Epidermal melanocyte (primary cell): ENCODE measurements around the gene NRXN3.

Experiments
- DNase-seq: peaks from one replicate; pipeline ENCODE4 v3.0.0; 2011; ENCODE audit warnings: low spot score; ENCODE audit not compliant: insufficient read length

The NRXN3 gene

DNA sequence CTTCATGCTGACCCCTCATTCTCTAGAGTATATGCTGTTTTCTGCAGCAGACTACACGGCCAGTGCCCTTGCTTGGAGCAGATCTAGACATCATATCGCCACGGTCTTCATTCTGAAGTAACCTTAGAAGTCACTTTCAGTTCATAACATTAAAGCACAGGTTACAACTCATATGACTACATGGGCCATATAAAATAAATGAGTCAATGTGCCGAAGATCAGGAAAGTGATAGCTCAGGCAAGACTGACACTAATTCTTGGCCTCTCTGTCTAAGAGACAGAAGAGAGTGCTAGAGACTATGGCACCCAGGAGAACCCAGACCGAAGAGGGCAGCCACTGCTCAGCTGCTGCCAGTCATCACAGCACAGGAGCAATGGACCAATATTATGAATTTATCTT lies 1431.4 kb downstream of the NRXN3 start:
- DNase-seq: no peak

DNA sequence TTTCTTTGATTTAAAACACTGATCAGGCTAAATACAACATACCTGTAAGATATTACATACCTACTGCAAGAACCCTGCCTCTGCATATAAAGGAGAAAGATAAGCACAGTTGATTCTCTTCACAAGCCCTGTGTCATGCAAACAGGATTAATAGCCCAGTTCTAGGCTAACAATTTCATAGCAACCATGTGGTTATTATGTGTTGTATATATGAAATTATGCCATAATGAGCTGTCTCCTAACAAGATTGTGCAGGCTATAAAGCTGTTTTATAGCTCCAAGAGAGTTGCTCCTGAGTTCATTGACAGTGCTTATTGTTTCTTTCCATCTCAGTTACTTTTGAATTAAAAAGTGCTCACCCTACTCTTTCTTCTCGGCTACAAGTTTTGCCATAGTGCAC lies 1431.9 kb downstream of the NRXN3 start:
- DNase-seq: no peak

DNA sequence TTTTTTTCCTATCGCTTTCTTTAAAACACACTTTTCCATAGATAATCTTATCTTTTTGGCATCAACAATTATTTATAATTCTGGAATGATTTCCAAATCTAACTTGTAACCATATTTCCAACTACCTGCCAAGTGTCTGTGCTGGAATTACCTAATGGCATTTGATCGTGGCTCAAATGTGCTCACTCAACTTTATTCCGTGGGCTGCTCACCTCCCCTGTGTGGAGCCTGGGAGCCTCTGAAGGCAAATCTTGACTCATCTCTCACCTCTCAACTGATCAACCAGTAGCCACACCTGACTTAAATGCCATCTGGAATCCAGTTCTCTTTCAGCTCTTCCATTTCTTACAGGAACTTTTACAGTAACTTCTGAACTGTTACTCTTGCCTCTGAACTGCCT lies 1432.6 kb downstream of the NRXN3 start:
- no peak for DNase-seq

DNA sequence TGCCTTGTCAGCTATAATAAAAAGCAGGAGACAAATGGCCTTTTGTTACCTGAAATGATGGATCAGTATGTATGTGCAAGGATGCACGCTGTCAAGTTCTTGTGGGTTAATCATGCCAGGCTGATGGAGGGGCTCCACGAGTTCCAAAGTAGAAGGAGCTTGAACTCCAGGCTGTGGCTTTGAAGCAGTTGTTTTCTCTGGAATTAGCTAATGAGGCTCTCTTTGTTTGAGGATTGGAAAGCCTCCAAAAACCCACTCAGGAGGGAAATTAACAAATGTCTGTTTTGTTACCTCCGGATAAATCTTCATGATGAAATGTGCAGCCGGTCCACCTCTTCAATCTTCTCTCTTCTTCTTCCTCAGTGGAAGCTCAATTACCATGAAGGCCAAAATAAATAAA lies 1435.7 kb downstream of the NRXN3 start:
- DNase-seq: no peak

DNA sequence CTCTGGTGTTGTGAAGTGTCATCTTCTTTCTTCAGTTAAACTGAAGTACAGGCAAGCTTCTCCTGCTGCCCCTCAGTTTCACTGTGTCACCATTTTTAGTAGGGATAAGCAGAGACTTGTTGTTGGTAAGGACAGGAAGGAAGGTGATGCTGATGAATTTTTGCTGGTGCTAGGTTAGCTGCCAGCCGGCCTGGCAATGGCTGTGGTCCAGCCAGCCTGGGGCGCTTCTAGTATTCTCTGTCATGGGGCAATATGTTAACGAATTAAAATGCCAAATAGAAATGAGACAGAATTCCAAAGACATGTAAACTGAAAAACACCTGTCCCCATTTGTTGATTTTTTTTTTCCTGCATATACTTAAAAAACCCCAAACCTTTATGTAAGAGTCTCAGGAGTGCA lies 1438.3 kb downstream of the NRXN3 start:
- no peak for DNase-seq

DNA sequence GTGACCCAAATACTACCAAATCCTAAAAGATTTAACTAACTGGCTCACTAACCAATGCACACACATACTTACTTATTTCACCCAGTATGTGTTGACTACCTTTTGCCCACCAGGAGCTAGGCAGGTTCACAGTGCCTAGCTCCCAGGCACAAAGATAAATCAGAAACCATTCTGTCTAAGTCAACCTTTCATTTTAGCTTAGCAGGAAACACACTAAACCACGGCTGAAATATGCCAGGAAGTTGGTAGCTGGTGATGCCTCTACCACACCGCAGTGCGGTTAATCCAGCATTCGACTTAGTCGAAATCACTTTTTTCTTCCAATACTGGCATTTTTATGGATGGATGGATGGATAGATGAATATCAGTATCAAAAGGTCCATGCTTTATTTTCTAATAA lies 1443.5 kb downstream of the NRXN3 start:
- no peak for DNase-seq

DNA sequence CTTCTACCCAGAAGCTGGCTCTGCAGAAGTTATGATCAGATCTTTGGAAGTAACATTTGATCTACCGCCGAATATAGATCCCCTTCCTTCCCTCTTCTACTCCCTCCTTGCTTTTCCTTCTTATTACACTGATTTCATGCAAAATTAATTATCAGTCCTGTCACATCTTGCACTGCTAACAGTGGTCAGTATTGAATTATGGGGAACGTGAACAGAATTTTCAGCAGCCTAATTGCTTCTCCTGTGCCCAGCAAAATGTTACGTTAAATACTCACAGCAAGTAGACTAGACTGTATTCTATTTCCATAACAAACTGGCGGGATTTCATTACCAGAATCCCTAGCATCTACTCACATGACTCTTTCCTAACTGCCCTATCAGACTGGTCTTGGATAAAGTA lies 1444.3 kb downstream of the NRXN3 start:
- no peak for DNase-seq

DNA sequence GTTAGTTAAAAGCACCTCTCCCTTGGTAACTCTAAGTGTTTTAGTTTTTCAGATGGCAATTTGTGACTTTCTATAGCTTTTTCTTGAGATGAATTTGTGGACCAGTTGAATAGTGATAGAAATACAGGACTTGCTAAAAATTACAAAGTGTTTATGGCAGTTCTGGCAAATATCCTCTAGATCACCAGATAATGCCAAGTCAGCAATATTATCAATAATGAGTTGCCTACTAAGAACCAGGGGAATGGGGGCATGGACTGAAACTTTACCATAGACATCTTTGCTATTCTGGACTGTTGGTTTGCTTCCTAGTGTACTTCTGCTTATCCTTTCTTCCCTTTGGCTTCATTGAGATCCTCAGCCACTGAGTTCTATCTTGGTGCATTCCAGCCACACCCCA lies 1456.9 kb downstream of the NRXN3 start:
- DNase-seq: no peak

DNA sequence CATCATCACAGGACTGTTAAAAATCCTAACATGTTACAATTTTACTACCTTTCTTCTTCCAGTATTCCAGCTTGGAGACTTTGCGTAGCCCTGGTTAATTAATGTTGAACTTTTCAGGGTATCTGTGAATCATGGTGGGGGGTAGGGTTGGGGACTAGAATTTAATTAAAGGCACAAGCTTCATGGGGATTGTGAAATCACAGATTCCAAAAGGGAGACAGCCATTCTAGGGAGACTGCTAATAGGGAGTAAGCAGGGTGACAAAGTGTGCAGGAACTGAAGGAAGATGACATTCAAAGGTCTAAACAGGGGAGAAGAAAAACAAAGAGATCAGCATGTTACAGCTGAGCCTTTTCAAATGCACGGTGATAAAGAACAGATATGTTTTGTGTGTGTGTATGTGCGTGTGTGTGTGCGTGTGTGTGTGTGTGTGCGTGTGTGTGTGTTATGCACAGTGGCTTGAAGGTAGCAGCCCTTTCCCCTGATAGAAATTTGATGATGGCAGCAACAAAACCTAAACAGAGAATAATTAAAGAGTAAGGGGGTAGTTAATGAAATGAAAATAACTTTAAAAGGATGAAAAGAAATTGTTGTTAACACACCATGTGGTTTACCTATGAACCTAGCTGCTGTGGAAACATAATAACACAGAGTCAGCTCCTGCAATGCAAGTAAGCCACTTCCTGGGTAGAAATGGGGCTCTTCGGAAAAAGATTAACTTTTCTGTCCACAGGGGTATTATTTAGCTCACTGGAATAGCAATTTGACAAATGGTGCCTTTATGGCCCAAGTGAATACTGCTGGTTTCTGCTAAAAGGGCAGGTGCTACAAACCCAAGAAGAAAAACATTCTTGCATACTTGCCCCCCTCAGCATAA lies 1459.5 kb downstream of the NRXN3 start:
- no peak for DNase-seq

DNA sequence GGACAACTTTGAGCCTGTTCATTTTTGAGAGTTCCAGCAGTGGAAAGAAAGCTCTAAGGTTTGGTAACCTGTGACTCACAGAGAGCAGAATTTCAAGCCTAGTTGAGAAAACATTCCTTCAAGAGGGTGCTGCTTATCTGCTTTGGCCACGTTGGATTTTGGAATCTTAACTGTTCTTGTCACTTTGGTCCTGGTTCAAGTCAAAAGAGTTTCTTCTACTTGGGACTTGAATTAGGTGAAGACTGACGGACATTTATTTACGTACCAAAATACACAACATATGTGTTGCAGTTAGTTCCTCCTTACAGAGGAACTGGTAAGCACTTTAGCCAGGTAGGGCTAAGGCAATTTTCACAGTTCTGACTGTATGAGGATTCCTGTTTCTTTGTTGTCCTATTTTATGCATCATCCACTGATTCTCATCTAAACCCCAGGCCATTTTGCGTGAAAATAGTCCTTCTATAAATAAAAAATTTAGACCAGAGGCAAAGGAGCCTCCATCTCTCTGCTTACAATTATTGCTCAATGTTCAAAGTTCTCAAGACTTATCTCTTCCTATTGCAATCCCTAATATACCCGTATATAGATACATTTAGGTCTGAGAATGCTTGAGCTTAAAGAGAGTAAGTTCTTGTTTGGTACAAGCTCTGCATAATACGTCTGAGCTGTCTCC lies 1460.3 kb downstream of the NRXN3 start:
- no peak for DNase-seq

DNA sequence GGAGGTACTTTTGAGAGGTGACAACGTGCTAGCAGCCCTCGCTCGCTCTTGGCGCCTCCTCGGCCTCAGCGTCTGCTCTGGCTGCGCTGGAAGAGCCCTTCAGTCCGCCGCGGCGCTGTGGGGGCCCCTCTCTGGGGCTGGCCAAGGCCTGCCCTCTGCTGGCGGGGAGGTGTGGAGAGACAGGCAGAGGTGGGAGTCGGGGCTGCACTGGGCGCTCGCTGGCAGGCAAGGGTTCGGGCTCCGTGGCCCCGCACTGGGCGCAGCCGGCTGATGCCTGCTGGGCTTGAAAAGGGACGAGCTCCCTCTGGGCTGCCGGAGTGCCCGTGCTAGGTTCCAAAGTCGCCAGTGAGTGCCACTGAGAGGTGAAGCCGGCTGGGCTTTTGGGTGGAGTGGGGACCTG lies 1461.1 kb downstream of the NRXN3 start:
- no peak for DNase-seq

DNA sequence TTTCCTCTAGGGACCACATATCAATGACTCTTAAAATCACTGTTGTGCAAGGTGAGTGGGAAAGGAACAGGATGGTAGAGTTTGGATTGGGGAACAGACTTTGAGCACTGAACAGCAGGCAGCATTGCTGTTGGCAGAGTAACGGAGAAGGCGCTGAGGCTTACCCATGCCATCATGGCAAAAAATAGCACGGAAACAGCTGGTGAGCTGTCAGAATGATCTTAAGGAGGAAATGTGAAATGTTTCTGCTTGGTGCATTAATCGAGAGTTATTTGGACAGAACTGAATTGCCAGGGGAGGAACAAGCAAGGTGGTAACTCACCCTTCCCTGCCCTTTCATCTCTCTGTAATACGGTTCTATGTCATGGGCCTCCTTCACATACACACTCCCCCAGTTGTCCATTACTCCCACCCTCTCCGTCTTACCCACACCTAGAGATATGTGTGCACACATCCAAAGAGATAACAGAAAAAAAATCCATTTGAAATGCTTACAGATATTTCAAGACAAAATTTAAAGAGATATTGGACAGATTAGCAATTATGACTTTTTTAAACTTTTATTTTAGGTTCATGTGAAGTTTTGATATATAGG lies 1468.6 kb downstream of the NRXN3 start:
- DNase-seq: no peak

DNA sequence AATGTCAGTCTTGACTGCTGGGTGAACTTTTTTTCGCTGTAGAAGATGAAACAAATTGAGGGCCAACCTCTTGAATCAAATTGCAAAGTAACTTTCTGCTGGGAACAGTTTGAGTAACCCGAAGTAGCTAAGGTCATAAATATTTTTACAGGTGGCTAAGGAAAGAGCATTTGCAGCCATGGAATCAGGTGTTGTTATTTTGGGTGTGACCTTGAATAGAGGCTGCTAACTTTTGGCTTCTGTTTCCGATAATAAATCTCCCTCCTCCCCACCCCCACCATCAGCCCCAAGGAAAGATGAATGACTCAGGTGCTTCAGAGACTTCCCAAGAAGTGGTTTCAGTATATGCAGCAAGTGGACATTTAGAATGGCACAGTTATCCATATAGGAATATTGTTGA lies 1469.4 kb downstream of the NRXN3 start:
- no peak for DNase-seq

DNA sequence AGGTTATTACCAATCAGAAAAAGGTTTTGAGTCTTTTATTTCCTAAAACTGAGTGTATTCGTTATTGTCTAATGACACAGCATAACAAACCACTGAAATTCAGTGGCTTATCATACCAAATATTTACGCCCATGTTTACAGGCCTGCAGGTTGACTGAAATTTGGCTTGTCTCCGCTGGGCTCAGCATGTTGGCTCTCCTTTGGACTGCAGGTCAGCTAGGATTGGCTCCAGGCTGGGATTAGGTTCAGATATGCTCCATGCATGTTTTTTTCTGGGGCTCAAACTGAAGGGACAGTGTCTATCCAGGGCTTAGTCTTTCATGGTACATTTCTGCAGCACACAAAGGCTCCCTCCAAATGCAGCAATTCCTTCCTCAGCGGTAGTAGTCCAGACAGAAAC lies 1471.2 kb downstream of the NRXN3 start:
- DNase-seq: no peak

DNA sequence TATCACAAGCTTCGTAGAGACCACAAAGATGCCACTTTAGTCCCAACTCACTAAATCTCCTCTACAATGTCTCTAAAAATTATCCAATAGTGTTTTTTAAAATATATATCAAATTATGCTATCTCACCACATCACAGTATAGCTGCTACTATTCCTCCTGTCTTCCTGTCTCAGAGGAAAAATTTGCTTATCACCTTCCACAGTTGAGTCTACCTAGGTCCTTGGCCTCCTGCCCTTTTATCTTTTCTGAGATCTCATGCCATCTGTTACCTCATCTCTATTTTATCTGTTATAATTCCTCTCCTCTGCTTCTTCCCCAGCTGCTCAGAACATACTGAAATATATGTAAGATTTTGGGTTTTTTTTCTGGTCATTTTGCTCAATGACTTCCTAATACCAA lies 1473.0 kb downstream of the NRXN3 start:
- no peak for DNase-seq

DNA sequence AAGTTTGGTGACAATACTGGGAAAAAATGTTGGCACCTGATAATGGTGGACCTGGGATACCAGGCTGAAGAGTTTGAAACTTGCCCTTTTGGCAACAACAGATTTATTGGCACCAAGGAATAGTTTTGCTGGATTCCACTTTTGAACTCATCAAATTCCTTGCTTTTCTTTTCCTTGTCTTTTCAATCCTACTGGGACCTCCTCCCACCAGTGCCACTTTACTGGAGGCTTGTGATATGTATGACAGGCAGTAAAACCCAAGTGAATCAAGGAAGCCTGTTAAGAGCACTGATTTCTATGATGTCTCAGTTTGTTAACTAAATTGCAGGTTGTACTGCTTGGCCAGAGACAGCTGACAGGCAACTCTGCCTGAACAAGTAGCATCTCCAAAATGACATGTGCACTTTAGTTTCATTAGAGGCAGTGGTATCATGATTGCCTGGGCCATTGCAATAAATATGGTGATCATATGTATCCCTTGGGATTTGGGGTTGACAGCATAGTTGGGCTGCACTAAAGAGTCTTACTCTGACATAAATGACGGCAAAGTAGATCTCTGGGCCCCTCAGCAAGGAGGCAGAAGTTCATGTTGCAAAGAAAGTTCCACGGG lies 1475.7 kb downstream of the NRXN3 start:
- no peak for DNase-seq

DNA sequence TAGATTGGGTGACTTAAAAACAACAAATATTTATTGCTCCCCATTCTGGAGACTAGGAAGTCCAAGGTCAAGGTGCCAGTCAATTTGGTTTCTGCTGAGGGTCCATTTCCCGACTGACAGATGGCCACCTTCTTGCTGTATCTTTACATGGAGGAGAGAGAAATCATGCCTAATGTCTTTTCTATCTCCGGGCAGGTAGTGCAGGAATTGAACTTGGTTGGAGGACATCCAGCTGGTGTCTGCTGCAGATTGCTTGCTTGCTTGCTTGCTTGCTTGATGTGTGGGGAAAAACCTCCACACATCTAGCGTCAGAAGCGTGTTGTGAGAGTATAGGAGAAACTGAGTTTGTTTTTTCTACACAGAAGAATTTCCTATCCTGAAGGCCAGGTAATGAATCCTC lies 1479.7 kb downstream of the NRXN3 start:
- no peak for DNase-seq

DNA sequence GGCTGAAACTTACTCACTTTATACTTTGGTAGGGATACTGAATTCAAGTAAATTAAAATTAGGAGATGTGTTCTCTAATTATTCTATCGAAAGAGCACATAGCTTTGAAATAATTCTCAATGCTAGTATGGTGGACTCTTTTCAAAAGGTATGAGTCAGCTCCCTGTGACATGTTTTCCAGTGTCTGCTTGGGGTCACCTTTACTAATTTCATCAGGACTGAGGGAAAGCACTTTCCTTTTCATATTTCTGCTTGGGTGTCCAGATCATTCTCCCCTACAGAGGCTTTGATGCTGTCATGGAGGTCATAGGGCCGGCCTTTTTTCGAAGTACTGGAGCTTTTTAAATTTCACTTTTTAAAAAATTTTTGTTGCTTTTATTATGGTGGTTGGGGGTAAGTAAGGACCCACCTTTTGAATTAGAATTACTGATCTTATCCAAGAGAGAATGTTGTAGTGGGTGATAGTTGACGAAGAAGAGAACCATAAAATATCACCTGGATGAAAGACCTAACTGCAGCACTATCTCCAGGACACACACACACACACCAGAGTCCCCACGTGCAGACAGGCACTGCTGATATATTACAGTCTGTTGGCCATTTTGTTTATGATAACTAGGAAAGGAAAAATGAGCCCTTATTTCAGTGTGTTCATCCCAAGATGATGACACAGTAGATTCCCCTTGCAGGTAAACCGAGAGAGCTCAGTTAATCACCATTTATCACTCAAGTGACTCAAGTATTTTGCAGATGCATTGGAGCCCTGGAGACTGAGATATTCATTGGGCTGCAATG lies 1482.5 kb downstream of the NRXN3 start:
- no peak for DNase-seq

DNA sequence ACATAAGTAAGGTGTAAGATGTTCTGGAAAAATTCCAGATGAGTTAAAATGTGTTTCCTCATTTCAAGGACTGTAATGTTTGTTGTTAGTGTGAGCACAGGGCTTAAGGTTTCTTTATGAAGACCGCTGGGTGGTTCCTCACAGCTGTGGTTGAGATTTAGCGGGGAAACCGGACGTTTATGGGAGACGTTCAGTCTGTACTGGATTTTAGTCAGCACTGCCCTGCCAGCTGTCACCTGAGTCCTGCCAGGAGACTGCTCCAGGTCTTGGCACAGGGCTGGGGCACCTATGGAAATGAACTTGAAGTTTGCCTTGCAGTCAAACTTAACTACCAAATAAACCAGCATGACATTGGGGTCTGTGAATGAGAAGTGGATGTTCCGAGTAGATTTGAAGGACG lies 1485.9 kb downstream of the NRXN3 start:
- DNase-seq: no peak

DNA sequence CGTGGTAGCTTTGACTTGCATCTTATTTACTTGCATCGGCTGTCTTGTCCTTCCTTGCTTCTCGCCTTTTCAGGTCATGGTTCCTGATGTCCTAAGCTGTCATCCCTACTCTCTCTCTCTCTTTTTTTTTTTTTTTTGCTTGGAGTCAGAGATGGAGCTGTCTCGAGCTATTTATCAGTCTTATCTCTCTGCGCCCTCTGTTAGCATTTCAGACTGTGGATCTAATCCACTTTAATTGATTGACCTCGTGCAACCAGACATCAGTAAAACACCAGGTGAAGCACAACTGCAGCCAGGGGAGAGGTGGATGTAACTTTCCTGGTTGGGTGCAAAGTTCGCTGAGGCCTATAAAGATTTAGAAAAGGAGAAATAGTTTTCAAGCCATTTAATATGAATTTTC lies 1486.3 kb downstream of the NRXN3 start:
- DNase-seq: no peak

DNA sequence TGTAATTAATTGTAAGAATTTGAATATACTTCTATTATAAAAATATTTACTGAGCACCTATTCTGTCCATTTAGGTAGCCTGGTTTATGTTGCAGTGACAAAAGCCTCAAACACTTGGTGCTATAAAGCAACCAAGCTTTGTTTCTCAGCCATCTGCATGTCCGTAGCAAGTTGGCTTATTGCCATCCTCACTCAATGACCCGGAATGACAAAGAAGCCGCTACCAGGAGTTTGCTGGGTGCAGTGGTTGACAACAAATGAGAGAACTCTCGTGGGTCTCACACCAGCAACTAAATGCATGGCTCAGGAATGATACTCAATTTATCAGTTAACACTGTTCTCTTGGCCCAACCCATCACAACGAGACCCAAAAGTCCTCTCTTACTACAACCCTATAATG lies 1488.0 kb downstream of the NRXN3 start:
- DNase-seq: no peak
